ENCODE data around the gene RELT.

DNA sequence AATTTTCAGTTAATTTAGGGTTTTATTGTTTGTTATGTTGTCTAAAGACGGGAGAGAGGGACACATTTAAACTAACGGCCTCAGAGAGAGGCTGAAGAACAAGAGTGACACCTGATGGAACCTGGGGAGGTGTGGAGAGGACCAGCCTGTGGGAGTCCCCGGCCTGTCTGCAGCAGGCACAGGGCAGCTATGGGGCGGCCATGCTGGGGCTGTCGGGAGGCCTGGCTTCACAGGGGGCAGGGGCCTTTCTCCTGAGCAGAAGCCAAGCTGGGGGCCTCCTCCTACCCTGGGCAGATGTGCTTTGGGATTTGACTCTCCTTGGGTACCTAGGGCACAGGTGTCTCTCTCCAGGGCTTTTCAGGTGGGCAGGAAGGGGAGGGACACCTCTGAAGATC, 21.9 kb downstream of the RELT start:
- no peak for TF ChIP-seq EZH2 (IDR thresholded peaks at IDR 0.05; ENCODE audit: insufficient read depth, low read length)
- TF ChIP-seq, protein P1, sequence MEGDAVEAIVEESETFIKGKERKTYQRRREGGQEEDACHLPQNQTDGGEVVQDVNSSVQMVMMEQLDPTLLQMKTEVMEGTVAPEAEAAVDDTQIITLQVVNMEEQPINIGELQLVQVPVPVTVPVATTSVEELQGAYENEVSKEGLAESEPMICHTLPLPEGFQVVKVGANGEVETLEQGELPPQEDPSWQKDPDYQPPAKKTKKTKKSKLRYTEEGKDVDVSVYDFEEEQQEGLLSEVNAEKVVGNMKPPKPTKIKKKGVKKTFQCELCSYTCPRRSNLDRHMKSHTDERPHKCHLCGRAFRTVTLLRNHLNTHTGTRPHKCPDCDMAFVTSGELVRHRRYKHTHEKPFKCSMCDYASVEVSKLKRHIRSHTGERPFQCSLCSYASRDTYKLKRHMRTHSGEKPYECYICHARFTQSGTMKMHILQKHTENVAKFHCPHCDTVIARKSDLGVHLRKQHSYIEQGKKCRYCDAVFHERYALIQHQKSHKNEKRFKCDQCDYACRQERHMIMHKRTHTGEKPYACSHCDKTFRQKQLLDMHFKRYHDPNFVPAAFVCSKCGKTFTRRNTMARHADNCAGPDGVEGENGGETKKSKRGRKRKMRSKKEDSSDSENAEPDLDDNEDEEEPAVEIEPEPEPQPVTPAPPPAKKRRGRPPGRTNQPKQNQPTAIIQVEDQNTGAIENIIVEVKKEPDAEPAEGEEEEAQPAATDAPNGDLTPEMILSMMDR (IDR thresholded peaks at IDR 0.05; ENCODE audit: insufficient read depth, low read depth, low read length): no peak

All from astrocyte (in vitro differentiated cells and primary cell).